ENCODE measurements around the gene CHD5. TPM values are rescaled to one million over a fixed set of nuclear protein-coding genes. Genes with fewer than 3 reads are reported as not detected.

The CHD5 gene
- polyA plus RNA-seq, 1 donor (not counting 4 experiments of a cell fraction or from before 2014, with no cell fraction given): 0.07 TPM

GRCh38 chr1:6199298-6200187, 19.4 kb upstream of the CHD5 start, which contains the start of gene RPL22:
Gene RPL22 (minus strand): TSS chr1:6199595. CDS start chr1:6199573, 22 bp downstream.
- dilution Hi-C loops (cut with MboI; ENCODE audit: extremely low pct_ligation_motif_present, low sequenced_read_pairs): no loop called here
- H3K79me2 ChIP-seq (ENCODE audit: control insufficient read depth, insufficient read depth, low read length): peaks cover 46% of the 10 kb centered on the region
- peaks cover 3% of the 10 kb centered on the region for H3K9me1 ChIP-seq (ENCODE audit: control insufficient read depth, extremely low read depth, insufficient read depth, low read length)
- H3K36me3 ChIP-seq (ENCODE audit: control insufficient read depth in 2 of 2, extremely low read depth in 1 of 2, insufficient read depth in 2 of 2, low read length in 2 of 2): peaks cover 14 to 16% of the 10 kb centered on the region in 2 experiments
- DNase-seq (ENCODE audit: low read depth, low spot score): peak; percentile 87
- peaks cover 7% of the 10 kb centered on the region for H4K20me1 ChIP-seq (ENCODE audit: control insufficient read depth, extremely low read depth, insufficient read depth, low read length)
- peak within 1 kb of the TSS; percentile 93 for H3K27ac ChIP-seq (ENCODE audit: control insufficient read depth, insufficient read depth, low read length)
- H3K9me3 ChIP-seq (ENCODE audit: control insufficient read depth, low read depth, low read length): no peaks in the 10 kb centered on the region
- peak within 1 kb of the TSS; percentile 93 to 99 (median 98) for H3K4me3 ChIP-seq (ENCODE audit: control insufficient read depth in 2 of 3, extremely low read depth in 1 of 3, insufficient read depth in 2 of 3, low read depth in 1 of 3, low read length in 3 of 3)
- peak within 1 kb of the TSS; percentile 80 for H2AFZ ChIP-seq (ENCODE audit: control insufficient read depth, low read length)
- H3K9ac ChIP-seq (ENCODE audit: control insufficient read depth, extremely low read depth, insufficient read depth, low read length): peak within 1 kb of the TSS; percentile 99
- FAIRE-seq: peak; percentile 73
- H3K4me2 ChIP-seq (ENCODE audit: control insufficient read depth, extremely low read depth, insufficient read depth, low read depth, low read length): peak within 1 kb of the TSS; percentile 97
- H3K4me1 ChIP-seq (ENCODE audit: control insufficient read depth, extremely low read depth, insufficient read depth, low read length): peaks cover 19% of the 10 kb centered on the region
- no peaks in the 10 kb centered on the region for H3K27me3 ChIP-seq (ENCODE audit: control insufficient read depth, extremely low read depth, insufficient read depth, low read length)
- TF ChIP-seq EZH2 (IDR thresholded peaks at IDR 0.05; ENCODE audit: low read length) (no peak), CTCF (optimal IDR thresholded peaks at IDR 0.05 in 1 of 3, IDR thresholded peaks at IDR 0.05 in 1 of 3, conservative IDR thresholded peaks at IDR 0.05 in 1 of 3; ENCODE audit: extremely low read depth in 1 of 3, insufficient read depth in 2 of 3, low read length in 3 of 3) (no peak)

DNA sequence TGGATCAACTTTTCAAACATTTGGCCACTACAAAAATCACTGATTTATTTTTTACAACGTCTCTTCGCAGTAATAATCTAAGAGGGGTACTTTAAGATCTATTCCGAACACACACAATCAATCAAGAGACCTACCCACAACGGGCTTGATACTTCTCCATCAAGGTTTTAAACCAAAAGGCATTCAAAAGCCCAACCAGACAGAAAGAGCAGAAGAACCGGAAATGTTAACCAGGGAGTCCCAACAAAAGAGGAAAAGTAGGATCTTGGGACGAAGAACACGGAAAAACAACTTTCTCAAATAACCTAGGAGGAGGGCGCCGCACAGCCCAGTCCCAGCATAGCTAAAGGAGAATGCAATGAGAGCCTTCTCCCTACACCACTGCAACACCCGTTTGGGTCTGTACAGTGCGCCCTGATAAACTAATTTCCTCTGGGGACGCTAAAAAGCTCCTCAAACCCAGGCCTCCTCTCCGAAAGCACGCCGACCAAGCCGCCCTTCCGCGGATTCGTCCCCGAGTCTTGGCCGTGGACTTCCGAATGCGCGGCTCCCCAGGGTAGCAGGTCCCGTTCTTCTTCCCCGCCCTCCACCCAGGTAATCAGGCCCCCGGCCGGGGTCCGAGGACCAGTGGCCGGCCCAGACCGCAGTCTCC, 18.7 kb upstream of the CHD5 start:
- dilution Hi-C loops (cut with MboI; ENCODE audit: extremely low pct_ligation_motif_present, low sequenced_read_pairs): no loop called here
- Histone ChIP-seq H4K20me1 (ENCODE audit: control insufficient read depth, extremely low read depth, insufficient read depth, low read length) (peaks cover 7% of the 10 kb centered on the region), H3K9ac (ENCODE audit: control insufficient read depth, extremely low read depth, insufficient read depth, low read length) (peak overlapping the region; percentile 99), H3K9me1 (ENCODE audit: control insufficient read depth, extremely low read depth, insufficient read depth, low read length) (peaks cover 3% of the 10 kb centered on the region), H3K4me1 (ENCODE audit: control insufficient read depth, extremely low read depth, insufficient read depth, low read length) (peaks cover 19% of the 10 kb centered on the region), H3K27ac (ENCODE audit: control insufficient read depth, insufficient read depth, low read length) (peak overlapping the region; percentile 93), H3K4me2 (ENCODE audit: control insufficient read depth, extremely low read depth, insufficient read depth, low read depth, low read length) (peak overlapping the region; percentile 97), H3K79me2 (ENCODE audit: control insufficient read depth, insufficient read depth, low read length) (peaks cover 53% of the 10 kb centered on the region), H3K36me3 (ENCODE audit: control insufficient read depth in 2 of 2, extremely low read depth in 1 of 2, insufficient read depth in 2 of 2, low read length in 2 of 2) (peaks cover 17 to 22% of the 10 kb centered on the region in 2 experiments), H3K27me3 (ENCODE audit: control insufficient read depth, extremely low read depth, insufficient read depth, low read length) (no peaks in the 10 kb centered on the region), H3K4me3 (ENCODE audit: control insufficient read depth in 2 of 3, extremely low read depth in 1 of 3, insufficient read depth in 2 of 3, low read depth in 1 of 3, low read length in 3 of 3) (peak overlapping the region; percentile 93 to 99 (median 98)), H2AFZ (ENCODE audit: control insufficient read depth, low read length) (no peak overlapping the region), H3K9me3 (ENCODE audit: control insufficient read depth, low read depth, low read length) (no peaks in the 10 kb centered on the region)
- FAIRE-seq (no peak), DNase-seq (ENCODE audit: low read depth, low spot score) (no peak)
- no peak for TF ChIP-seq CTCF (optimal IDR thresholded peaks at IDR 0.05 in 1 of 3, IDR thresholded peaks at IDR 0.05 in 1 of 3, conservative IDR thresholded peaks at IDR 0.05 in 1 of 3; ENCODE audit: extremely low read depth in 1 of 3, insufficient read depth in 2 of 3, low read length in 3 of 3)

Measured in keratinocyte (primary cell).